C4-2B (cell line): ENCODE results near the gene MAOA.

Source experiments
- H3K27ac ChIP-seq: fragments of 450-650 bp; 2 replicates; pipeline ENCODE4 v1.5.1; 2017
- CTCF ChIP-seq: fragments of 450-650 bp; conservative IDR thresholded peaks from 2 replicates; pipeline ENCODE4 v1.5.1; 2017; ENCODE audit warnings: mild to moderate bottlenecking
- ZFX ChIP-seq: fragments of 450-650 bp; IDR thresholded peaks from 2 replicates; pipeline ENCODE4 v1.6.1; 2017

Gene MAOA

GRCh38 chrX:43702660-43703059 lies 46.6 kb downstream of the MAOA start:
- TF ChIP-seq CTCF (no peak), ZFX (no peak)
- peak overlapping the region; percentile 75; the same call in 1 of the 2 replicates for H3K27ac ChIP-seq

- no peak for TF ChIP-seq ZFX
- TF ChIP-seq CTCF: no peak
- H3K27ac ChIP-seq: peak overlapping the region; percentile 75; the same call in 1 of the 2 replicates
Measured at GRCh38 chrX:43703211-43703791, 47.2 kb downstream of the MAOA start.

GRCh38 chrX:43706786-43707370 lies 50.8 kb downstream of the MAOA start:
- H3K27ac ChIP-seq: peak overlapping the region; percentile 96; the same call in 1 of the 2 replicates
- no peak for TF ChIP-seq ZFX
- TF ChIP-seq CTCF: no peak

GRCh38 chrX:43707812-43708548 lies 51.9 kb downstream of the MAOA start:
- TF ChIP-seq ZFX (no peak), CTCF (no peak)

GRCh38 chrX:43716144-43716543 lies 60.0 kb downstream of the MAOA start:
- TF ChIP-seq ZFX (no peak), CTCF (no peak)
- H3K27ac ChIP-seq: no peak overlapping the region

More at GRCh38 chrX:43707812-43708548, 51.9 kb downstream of the MAOA start:
- H3K27ac ChIP-seq: peak overlapping the region; percentile 100

- TF ChIP-seq CTCF: no peak
- TF ChIP-seq ZFX: no peak
- no peak overlapping the region for H3K27ac ChIP-seq
Measured at GRCh38 chrX:43716696-43717095, 60.6 kb downstream of the MAOA start.

GRCh38 chrX:43717161-43717560 lies 61.1 kb downstream of the MAOA start:
- H3K27ac ChIP-seq: no peak overlapping the region
- TF ChIP-seq CTCF: no peak
- no peak for TF ChIP-seq ZFX
